GM19193 (cell line): ENCODE measurements around the gene KCNQ2.

Source experiments
- POLR2A ChIP-seq: IDR thresholded peaks from 4 replicates; pipeline ENCODE4 v1.6.1; 2011; ENCODE audit not compliant: insufficient read depth, insufficient read length; ENCODE audit errors: extremely low read depth

KCNQ2 gene

DNA sequence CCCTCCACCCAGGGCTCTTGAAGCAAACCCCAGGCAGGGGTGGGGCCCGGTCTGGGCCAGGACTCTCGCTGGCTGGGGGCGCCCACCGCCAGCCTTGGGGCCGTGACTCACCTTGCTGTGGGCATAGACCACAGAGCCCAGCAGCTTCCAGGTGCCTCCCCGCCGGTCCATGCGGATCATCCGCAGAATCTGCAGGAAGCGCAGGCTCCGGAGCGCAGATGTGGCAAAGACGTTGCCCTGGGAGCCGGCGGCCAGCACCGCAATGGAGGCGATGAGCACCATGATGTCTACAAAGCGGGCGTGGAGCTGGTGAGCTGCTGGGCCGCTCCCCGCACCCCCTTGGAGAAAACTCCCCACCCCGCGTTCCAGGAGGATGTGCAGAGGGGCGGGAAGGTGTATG lies 27.9 kb downstream of the KCNQ2 start:
- no peak for TF ChIP-seq POLR2A

DNA sequence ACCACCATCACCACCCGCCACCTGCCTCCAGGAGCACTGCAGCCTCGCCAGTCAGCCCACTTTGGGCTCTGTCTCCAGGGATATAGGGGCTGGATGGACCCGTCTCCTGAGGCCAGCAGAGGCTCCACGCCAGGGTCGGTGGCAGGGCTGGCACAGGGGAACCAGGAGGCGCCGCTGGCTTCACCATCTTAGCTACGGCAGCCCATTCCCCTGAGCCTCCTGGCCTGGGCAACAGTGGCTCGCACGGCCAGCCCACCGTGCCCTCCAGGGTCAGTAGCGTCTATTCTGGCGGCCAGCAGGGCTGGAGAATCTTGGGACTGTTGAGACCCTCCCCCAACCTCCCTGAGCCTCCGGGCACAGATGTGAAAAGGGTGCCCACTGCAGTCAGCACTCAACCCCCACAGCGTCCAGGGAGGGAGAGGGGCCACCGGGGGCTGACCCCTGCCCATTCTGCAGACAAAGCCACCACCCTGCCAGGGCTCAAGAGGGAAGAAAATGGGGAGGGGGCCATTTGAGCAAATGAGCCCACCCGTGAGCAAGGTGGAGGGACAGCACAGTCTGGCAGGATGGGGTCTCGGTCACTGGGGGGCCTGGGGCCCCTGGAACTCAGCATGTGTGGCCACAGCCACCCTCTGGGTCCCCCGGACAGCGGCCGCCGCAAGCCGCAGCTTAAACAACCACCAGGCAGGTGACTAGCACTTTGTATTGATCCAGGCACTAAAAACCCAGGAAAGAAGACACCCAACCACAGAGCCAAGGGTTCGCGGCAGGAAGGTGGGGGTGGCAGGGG lies 28.7 kb downstream of the KCNQ2 start:
- no peak for TF ChIP-seq POLR2A

DNA sequence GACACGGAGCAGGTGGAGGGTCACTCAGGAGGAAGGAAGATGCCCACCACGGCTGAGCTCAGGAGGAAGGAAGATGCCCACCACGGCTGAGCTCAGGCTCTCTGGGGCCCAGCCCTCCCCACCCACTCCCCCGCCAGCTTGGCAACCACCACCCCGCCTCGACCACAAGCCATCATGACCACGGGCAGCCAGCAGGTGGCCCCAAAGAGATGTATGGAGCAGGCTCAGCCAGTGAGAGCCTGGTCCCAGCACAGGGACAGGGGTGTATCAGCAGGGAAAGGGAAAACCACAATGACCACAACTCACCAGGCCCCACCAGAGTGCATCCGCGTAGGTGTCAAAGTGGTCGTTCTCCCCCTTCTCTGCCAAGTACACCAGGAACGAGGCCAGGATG lies 30.4 kb downstream of the KCNQ2 start:
- TF ChIP-seq POLR2A: no peak

DNA sequence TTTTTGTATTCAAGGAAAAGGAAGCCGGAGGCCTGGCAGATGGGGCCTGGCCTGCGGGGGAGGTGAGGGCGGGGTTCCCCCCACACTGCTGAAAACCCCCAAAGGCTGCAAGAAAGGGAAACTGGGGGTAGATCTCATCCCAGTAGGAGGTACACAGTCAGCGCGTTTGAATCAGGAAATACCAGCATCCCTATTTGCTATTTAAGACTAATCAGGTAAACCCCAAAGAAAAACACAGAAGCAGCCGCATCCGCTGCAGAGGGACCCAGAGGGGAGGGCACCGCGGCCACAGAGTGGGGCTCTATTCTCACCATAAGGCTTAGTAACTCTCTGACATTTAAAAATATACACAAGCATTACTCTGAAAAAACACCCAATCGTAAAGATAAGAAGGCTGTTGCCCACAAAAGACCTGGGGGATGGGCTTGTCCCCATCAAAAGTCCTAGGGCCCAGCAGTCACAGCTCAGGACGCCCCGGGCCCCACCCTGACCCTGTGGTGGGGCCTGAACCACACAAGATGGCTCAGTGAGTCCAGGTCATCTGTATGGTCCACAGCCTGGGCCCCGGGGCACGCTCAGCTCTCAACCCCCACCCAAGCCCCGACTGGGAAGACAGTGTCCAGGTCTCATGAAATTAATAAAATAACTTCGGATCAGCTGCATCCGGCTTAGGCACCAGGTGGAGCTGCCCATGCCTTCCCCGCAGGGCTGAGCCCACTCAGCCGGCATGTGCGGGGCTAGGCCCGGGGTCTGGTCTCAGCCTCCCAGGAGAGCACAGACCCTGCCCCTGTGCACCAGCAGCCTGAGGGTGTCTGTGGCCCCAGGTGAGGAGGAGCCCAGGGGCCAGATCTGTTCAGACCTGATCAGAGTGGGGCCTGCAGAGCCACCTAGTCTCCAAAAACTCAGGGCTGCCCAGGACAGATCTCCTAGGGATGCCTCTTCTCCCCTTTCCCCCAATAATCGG lies 31.0 kb downstream of the KCNQ2 start:
- TF ChIP-seq POLR2A: no peak

DNA sequence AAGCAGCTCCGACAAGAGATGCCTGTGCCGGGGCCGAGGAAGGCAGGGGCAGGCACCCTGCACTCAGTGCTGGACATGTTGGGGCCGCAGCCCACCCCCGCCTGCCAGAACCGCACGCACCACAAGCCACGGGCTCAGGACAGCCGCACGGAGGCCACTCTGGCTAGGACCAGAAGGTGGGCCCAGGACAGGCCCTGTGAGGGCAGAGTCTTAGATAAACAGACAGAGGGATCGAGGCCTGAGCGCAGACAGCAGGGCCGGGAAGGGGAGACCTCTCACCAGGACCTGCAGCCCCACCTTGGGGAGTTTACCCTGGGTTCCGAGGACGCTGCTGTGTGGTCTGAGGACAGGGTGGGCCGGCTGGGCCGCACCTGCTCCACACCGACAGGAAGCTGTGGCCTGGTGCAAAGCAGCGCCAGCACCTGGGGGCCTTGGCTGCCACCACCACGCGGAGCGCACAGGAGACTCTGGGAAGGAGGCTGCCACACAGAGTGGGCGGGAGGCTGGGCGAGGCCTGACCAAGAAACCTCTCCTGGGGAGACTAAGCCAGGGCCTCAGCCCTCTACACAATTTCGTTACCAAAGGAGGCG lies 32.0 kb downstream of the KCNQ2 start:
- TF ChIP-seq POLR2A: no peak

DNA sequence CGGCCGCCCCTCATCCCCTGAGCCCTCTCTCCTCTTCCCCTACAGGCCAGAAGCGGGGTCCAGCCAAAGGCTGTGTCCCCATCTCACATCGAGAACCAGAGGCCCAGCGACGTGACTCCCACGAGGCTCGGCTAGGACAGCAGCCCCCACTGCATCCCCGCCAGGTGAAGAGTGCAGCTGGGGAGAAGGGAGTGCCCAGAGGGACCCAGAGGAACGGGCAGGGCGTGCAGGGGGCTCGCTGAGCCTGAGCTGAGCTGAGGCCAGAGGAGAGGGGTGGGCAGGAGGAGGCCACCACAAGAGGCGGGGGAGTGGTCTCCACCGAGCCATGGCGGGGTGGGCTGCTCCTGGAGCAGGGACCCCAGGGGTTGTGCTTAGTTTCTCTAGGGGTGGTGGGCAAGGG lies 32.6 kb downstream of the KCNQ2 start:
- no peak for TF ChIP-seq POLR2A

DNA sequence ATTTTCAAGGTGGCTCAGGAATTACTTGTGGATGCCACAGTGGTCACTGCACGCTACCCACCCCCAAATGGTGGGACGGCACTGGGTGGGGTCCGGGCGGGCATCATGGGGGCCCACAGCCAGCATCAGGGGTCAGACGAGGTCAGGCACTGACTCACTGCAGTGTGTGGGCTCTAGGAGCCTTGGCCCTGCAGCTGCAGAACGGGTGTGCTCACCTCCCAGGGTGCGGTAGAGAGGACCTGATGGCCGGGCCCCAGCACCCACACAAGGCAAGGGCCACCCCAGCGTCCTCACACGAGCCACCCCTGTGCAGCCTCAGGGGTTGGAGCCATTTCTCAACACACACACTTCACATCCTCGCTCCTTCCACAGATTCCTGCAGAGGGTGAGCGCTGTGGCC lies 34.3 kb downstream of the KCNQ2 start:
- no peak for TF ChIP-seq POLR2A

DNA sequence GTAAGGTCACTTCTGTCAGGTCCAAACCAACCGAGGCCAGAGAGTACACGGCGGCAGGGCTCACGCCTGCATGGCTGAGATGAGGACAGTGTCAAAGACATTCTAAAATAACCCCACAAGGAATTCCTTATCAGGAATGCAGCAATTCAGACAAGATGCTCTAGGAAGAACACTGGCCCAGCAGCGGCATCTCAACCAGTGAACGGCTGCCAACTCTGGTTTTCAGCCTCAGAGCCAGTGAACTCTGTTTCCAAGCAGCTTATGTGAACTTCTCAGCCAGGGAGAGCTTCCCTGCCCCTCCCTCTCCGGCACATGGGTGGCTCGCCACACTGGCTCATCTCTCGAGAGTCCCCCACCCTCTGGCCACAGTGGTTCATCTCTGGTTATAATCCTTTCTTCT lies 36.9 kb downstream of the KCNQ2 start:
- no peak for TF ChIP-seq POLR2A

DNA sequence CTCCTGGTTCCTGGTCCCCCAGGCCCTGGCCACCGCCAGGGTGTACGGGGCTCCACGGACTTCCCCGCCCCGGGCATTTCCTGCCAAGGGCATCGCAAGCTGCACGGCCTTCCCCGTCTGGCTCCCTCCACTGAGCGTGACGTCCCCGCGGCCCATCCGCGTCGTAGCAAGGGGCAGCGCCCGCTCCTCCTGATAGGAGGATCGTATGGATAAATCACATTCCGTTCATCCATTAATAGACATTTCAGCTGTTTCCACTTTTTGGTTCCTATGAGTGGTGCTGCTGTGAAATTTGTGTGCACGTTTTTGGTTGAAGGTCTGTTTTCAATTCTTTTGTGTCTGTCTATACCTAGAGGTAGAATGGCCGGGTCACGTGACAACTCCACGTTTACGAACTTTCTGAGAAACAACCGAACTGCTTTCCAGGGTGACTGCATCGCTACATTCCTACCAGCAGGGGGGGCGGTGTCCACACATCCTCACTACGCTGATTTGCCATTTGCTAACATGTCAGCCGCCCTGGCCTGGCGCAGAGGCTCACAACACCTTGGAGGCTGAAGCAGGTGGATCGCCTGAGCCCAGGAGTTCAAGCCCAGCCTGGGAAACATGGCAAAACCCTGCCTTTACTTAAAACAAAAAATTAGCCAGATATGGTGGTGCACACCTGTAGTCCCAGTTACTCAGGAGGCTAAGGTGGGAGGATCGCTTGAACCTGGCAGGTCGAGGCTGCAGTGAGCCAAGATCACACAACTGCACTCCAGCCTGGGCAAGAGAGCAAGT lies 37.7 kb downstream of the KCNQ2 start:
- no peak for TF ChIP-seq POLR2A

DNA sequence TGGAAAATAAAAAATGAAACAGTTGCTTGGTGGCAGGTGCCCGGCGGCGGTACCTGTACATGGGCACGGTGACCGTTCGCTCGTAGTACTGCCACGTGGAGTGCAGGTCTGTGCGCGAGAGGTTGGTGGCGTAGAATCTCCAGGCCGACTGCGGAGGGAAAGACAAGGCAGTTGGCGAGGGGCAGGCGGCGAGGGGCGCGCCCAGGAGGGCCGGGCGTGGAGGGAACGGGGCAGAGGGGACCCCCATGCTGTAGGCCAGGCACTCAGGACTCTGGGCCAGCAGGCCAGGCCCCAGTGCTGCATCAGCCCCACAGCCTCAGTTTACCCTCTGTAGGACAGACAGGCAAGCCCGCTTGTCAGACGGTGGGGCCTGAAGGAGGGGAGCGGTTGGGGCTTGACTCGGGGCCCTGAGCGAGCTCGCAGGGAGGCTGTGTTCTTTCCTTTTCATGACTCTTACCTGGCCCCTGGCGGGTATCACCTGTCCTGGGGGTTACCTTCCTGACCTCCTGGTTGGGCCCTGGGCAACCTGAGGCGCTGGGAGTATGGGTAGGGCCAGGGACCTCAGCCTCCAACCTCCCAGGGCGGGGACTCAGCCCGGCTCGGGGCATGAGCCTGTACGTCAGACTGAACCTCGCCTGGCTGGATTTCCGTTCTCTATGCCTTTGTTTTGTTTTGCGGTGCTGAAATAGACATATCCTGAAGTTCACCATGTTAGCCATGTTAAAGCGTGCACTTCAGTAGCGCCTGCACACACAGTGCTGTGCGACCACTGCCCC lies 38.5 kb downstream of the KCNQ2 start:
- TF ChIP-seq POLR2A: no peak

DNA sequence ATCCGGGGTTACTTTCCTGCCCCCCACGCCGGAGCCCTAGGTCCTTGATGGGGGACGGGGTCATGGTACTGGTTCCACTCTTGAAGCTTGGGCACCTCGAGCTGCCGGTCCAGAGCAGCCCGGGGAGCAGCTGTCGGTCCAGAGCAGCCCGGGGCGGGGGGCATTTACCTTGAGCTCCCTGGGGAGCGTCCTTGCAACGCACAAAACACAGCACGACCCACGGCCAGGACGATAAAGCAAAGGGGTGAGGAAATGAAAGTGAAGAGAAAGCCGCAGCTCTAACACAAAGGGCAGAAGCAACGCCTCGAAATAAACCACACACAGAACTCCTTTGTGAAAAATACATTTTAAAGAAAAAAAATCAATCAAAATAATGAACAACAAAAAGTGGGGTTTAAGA lies 39.1 kb downstream of the KCNQ2 start:
- no peak for TF ChIP-seq POLR2A

DNA sequence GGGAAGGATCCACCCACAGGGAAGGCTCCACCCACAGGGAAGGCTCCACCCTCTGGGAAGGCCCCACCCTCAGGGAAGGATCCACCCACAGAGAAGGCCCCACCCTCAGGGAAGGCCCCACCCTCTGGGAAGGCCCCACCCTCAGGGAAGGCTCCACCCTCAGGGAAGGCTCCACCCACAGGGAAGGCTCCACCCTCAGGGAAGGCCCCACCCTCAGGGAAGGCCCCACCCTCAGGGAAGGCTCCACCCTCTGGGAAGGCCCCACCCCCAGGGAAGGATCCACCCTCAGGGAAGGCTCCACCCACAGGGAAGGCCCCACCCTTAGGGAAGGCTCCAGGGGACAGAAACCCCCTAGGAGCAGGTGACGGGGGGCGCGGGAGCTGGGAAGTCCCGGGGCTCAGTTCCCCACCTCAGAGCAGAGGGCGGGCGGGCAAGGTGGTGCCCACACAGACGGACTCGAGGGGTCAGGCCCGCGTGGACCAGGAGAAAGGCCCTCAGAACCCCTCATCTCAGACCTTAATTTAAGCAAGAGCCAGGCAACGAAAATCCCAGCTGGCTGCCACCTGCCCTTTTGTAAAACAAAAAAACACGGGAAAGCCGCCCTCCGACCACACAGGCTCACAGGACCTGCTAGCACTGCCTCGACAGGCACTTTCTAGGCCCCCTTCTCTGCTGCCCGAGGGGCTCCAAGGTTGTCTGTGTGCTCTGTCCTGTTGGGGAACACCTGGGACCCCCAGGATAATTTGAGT lies 39.7 kb downstream of the KCNQ2 start:
- no peak for TF ChIP-seq POLR2A

DNA sequence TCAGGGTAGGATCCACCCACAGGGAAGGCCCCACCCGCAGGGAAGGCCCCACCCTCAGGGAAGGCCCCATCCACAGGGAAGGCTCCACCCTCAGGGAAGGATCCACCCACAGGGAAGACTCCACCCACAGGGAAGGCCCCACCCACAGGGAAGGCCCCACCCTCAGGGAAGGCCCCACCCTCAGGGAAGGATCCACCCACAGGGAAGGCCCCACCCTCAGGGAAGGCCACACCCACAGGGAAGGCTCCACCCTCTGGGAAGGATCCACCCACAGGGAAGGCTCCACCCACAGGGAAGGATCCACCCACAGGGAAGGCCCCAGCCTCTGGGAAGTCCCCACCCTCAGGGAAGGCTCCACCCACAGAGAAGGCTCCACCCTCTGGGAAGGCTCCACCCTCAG lies 40.5 kb downstream of the KCNQ2 start:
- no peak for TF ChIP-seq POLR2A
